Posterior vena cava (tissue), 2 donors: ENCODE data around the gene RNASE9. TPM values are rescaled to one million over a fixed set of nuclear protein-coding genes. Genes with fewer than 3 reads are reported as not detected.
"Not testable (repeated sequence)": the region's sequence is repeated elsewhere in the genome, so short reads cannot be mapped to it uniquely, and the experiment has no call there.

ENCODE experiments used
- DNase-seq: peaks from one replicate; pipeline ENCODE4 v3.0.0-alpha.2; 2020; ENCODE audit warnings: low spot score
- intact Hi-C, 2 donors: fragments of 100-400 bp; cut with DNase I; formaldehyde crosslinking; loops; one replicate each; pipeline versions ENCODE4 v1.14.1 to v1.14.2; 2022 to 2023
- long read RNA-seq, 2 donors: library from polyadenylated mRNA; unstranded; transcript quantifications; one replicate each; pipeline ENCODE4 v2.0.0, GENCODE V29; 2020 to 2021
- total RNA-seq, 2 donors: library from RNA; stranded (reverse); fragmentation: NEBNext Ultra II Directional; extraction: Animal tissue kit (Norgen Biotek cat#: 25700); gene quantifications; one replicate each; pipeline ENCODE4 v1.2.1, GENCODE V29; 2021
- donor health status: DM: yes; HTN: yes; CAD: no.
- donor health status: DM: yes; HTN: yes; CAD: no.

RNASE9 gene
- total RNA-seq: not detected
- long read RNA-seq, donor 1: 0 reads
- long read RNA-seq, donor 2: 0 reads

DNA sequence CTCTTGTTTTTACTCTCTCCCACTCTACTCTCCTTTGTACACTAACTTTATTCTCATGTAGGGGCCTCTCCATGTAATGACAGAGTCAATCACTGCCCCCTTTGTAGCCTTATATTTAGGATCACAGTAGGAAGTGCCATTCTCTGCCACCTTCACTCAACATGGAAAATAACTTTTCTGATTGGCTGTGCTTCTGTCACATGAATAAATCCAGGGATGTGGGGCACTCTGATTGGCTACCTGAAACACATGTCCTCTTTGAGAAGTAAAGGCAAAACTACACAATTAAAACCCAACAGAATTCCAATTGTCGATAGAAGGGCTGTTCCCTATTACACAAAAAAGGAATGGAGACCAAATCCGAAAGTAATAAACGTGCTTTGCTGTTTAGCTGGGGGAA lies at the start of gene RNASE9:
TSS of gene RNASE9 (minus strand) at position 87 of the 400 bp plus-strand sequence.
- DNase-seq: no peak
- intact Hi-C loops: no loop called here

DNA sequence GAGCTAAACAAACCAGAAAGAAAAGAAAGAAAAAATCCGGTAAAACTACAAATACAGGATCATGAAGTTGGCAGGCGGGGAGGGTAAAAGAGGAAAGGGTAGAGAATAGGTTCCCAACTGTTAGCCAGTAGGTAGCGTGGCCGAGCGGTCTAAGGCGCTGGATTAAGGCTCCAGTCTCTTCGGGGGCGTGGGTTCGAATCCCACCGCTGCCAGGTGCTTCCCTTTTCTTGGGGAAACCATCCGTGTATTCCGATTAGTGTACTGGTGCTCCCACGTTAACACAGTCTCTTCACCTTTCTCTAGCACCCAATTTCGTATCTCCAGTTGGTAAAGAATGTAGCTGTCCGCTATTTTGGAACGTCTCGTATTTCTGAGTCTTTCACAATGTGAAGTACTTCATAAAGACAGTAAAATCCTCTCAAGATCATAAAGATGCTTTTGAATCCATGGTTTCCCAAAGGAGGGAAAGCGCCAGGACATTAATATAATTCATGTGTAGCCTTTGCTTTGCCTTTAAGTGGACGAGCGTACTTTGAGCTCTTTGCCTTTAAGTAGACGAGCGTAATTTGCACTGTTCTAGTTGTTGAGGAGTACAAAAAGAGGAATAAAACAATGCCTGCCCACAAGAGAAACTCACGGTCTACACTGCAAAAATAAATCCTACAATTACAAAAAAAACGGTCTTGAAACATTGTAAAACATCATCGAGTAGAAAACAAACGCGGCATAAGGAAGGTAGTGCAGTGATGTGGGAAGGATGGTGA lies 49.3 kb upstream of the RNASE9 start:
- intact Hi-C loops: loop anchor here (5.0 to 10.0 kb wide), 4 partner anchors 72 to 198 kb away; partner anchors contain the start of genes ANG (in 1 of the 2), PIP4P1 (in 1 of the 2), PNP (in 1 of the 2) and RNASE4 (in 1 of the 2)
- DNase-seq: peak; percentile 90

DNA sequence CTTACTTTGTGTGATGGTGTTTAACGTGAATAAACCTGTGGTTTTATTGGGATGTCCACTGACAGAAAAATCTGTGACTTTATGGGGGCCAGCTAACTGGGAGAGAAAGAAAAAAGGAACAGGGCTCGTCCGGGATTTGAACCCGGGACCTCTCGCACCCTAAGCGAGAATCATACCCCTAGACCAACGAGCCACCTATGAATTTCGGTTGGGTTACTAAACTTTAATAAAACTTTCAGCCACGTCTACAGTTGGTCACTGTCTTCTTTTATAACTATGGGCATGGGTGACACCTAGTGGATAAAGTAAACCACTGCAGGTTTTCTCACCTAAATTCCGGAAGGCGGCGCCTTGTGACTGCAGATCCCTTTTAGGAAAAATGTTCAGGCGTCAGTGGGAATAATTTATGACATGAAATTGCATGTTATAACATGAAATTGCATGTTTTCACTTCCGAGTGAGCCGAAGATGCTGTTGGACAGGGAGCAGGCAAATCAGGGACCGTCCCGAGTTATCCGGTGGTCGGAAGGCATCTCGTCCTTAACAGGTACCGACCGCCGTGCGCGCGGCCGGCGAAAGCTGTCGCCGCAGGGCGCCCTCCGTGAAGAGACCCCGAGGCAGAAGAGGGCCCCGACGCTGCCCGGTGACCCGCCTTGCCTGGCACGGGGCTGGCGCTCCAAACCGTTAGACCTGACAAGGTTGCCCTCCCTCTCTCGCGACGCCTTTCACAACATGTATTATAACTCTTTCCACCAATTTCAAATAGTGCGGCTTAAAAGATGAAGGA lies 48.6 kb upstream of the RNASE9 start:
- DNase-seq: peak; percentile 85
- intact Hi-C loops: loop anchor here (5.0 to 10.0 kb wide), 7 partner anchors 73 to 285 kb away; partner anchors contain the start of genes ANG (in 1 of the 2), CCNB1IP1 (in 1 of the 2), PIP4P1 (in 1 of the 2) and PNP (in 1 of the 2)

DNA sequence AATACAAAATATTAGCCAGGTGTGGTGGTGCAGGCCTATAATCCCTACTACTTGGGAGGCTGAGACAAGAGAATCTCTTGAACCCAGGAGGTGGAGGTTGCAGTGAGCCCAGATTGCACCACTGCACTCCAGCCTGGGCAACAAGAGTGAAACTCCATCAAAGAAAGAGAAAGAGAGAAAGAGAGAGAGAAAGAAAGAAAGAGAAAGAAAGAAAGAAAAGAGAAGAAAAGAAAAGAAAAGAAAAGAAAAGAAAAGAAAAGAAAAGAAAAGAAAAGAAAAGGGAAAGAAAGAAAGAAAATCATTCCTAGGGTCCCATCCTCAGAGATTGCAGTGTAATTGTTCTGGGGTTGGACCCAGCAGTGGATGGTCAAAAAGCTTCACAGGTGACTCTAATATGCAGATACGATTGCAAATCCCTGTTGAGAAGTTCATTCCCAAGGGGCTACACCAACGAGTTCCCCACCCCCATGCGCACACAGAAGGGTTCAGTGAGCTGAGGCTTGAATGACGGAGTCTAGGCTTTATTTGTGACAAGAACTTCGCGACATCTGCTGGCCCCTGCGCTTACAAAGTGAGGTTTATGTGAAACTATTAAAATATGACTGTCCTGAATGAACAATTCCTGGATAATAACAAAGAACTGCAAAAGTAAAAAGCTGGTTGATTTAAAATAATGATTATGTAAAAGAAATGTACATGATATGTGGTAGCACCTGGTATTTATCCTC lies 47.7 kb upstream of the RNASE9 start:
- no peak for DNase-seq
- intact Hi-C loops: loop anchor here (10.0 kb wide), 3 partner anchors 74 to 284 kb away; partner anchors contain the start of gene CCNB1IP1 (in 1 of the 2)

DNA sequence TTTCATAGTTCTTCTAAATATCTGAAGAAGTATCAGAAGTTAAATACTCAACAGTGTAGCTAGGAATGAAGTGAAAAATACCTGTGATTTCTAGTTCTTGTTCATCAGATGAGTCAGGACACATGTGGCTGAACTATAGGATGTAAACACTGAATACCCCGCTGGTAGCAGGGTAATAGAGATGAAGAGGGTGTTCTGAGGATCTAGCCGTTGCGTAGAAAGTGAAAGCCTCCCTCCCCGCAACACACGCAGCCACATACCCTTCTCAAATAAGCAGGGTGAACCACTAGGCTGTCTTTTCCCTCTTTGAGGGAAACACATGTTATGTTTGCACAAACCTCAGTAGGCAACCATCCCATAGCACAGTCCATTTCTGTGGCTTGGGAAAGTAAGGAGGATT lies 46.8 kb upstream of the RNASE9 start:
- intact Hi-C loops: loop anchor here (10.0 kb wide), 3 partner anchors 73 to 283 kb away; partner anchors contain the start of gene CCNB1IP1 (in 1 of the 2)
- DNase-seq: no peak

DNA sequence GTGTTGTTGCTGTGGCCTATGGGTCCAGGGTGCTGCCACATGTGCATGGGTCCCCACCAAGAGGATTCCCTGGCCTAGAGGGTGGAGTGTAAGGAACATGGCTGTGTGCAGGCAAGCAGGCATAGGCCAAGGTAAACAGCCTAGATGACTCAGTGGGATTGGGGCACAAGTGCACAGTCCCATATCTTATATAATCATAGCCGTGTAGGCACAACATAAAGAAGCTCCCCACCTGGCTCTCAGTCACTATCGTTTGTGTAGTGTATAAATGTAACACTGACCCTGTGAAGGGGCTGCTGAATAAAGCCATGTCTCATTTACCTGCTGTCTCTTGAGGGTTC lies 46.0 kb upstream of the RNASE9 start:
- DNase-seq: no peak
- intact Hi-C loops: loop anchor here (10.0 kb wide), 3 partner anchors 72 to 282 kb away; partner anchors contain the start of gene CCNB1IP1 (in 1 of the 2)

DNA sequence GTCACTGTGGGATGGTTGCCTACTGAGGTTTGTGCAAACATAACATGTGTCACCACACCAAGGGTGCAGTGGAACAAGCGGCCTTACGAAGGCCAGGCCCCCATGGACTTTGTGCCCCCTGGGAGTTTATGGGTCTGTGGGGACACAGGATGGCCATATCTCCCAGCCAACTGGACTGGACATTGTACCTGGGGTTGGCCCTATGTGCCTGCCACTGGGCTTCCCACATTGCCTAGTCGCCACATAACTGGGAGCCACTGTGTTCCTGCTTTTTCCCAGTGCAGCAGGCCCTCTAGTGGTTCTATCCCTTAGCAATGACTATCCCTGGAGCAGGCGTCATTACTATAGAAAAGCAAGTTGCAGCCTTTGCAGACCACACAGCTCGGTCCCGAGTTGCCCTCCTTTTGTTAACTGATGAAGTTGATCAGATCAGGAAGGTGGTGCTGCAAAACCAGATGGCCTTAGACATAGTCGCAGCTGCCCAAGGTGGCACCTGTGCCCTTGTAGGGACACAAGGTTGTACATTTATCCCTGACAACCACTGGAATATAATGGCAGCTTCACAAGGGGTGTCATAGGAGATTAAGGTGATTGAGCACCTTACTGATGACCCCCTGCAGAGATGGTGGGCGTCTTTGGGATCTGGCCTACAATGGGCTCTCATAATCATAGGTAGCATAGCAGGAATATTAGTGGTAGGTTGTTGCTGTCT lies 45.5 kb upstream of the RNASE9 start:
- no peak for DNase-seq
- intact Hi-C loops: loop anchor here (10.0 kb wide), 3 partner anchors 72 to 282 kb away; partner anchors contain the start of gene CCNB1IP1 (in 1 of the 2)

DNA sequence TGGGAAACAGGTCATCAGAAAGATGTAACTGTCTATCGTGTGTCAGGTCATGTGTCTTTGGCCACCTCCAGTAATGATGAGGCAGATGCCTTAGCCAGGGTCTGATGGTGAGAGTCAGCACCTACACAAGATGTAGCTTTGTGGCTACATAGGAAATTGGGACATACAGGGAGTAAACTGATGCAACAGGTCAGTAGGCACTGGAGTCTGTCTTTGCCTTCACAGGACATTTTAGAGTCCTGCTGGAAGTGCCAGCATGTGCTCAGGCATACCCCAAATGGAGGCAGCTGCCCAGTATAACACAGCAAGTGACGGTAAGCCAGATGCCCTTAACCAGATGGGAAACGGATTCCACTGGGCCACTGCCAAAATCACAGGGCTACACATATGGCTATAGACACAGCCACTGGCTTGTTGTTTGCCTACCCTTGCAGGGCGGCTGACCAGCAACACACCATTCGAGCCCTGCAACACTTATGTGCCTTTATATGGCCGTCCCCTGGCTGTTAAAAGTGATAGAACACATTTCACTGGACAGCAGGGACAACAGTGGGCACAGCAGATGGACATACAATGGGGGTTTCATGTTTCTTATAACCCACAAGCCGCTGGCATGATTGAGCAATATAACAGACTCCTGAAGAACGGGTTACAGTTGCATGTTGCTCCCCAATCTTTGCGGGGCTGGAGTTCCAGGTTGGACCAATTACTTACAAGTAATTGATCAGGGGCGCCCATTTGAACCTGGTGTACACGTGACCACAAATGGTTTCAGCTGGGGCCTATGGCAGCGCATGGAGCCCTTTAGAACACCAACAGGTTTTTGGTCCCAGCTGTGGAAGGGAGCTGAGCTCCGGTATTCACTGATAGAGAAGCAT lies 43.2 kb upstream of the RNASE9 start:
- no peak for DNase-seq
- intact Hi-C loops: loop anchor here (10.0 kb wide), 3 partner anchors 69 to 279 kb away; partner anchors contain the start of gene CCNB1IP1 (in 1 of the 2)

DNA sequence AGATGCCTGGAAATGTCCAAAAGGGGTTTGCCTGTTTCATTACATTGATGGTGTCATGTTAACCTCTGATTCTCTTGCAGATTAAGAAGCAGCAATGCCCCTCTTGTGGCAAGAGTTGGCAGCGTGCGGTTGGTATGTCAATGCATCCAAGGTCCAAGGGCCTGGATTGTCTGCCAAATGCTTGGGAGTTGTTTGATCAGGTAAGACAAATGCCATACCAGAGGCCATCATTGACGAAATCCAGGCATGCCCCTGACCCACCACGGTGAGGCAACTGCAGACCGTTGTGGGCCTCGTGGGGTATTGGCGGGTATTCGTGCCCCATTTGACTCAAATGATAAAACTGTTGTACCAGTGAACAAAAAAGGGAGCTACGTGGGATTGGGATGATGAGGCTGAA lies 41.7 kb upstream of the RNASE9 start:
- no peak for DNase-seq
- intact Hi-C loops: loop anchor here (10.0 kb wide), 3 partner anchors 68 to 278 kb away; partner anchors contain the start of gene CCNB1IP1 (in 1 of the 2)

DNA sequence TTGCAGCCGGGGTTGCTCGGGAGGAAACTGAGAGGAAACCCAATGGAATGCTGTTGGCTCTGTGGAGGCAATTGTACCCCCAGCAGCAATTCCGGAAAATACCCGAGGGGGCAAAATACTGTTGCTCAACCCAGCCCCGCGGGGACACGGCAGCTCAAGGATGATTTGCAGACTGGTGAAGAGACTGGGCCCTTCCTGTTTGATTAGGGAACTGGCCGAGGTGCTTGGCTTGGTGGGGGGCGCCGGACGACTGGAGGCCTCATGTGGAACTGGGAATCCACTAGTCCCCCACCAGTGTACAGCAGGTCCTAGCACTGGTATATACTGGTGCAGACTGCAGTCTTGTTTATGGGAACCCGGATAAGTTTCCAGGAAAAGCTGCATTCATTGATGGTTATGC lies 40.7 kb upstream of the RNASE9 start:
- intact Hi-C loops: loop anchor here (10.0 kb wide), 3 partner anchors 67 to 277 kb away; partner anchors contain the start of gene CCNB1IP1 (in 1 of the 2)
- DNase-seq: no peak

DNA sequence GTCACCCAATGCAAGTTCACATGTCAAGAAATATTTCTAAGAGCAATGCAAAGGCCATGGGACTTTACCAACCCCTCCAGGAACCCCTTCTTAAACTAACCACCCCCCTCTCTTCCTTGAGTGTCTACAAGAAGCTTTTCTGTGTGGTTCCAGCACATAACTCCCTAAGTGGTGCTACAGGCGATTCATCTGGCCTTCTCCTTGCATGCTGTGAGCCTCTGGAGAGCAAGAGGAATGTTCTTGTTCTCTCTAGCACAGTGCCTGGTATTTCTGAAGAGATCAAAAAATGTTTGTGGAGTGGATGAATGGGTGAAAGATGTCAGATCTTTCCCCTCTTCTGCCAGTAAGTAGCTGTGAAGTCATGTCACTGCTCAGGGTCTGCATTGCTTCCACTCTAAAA lies 36.3 kb upstream of the RNASE9 start:
- DNase-seq: no peak

DNA sequence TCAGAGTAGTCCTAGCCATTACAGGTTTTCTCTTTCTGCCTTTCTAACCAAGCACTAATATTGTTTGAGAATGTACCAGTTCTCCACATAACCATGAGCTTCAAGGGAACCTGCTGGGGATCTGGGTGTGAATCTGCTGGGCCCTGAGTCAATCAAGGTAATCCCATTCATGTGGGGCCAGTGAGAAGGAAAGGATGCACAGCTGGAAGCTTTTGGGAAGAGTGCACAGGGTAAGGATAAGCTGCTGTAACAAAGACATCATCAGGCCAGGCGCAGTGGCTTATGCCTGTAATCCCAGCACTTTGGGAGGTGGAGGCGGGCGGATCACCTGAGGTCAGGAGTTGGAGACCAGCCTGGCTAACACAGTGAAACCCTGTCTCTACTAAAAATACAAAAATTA lies 34.9 kb upstream of the RNASE9 start:
- DNase-seq, intact Hi-C loops: not testable (repeated sequence)

More for the DNA sequence above, 36.3 kb upstream of the RNASE9 start:
- intact Hi-C loops: no loop called here

DNA sequence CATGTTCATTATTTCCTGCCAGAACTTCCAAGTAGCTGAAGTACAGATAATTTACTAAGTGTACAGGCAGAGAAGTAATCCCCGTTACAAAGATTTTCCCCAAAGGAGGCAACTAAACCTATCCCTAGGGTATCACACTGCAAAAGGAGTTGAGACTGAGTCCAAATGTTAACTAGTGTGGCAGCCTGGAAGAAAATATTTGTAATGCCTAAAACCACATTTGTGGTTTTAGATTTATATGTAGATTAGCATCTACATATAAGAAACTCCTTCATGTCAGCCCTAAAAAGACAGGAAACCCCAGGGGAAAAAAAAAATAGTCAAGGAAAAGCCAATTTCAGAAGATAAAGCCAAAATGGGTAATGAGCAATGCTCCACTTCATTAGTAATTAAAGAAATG lies 31.7 kb upstream of the RNASE9 start:
- intact Hi-C loops: no loop called here
- no peak for DNase-seq

DNA sequence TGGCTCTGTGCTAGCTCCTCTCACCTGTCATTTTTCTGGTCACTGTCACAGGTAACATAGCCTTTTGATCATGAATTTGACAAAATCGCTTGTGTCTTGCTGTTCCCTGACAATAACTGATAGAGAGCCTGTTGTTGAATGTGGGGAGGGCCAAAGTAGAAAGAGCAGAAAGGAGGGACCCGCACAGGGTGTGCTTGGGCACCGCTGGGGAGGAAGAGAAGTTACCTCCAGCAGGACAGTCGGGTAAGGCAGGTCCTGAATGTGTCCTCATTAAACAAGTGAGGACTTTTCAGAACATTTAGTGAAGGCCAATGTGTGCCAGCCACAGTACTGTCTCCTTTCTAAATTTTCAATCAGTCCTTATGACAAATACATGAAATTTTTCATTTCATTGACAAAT lies 30.4 kb upstream of the RNASE9 start, which contains the start of gene RNASE12:
TSS of gene RNASE12 (minus strand) at position 142 of the 400 bp plus-strand sequence. CDS start 653 bp downstream, outside the sequence.
- DNase-seq: no peak
- intact Hi-C loops: no loop called here

DNA sequence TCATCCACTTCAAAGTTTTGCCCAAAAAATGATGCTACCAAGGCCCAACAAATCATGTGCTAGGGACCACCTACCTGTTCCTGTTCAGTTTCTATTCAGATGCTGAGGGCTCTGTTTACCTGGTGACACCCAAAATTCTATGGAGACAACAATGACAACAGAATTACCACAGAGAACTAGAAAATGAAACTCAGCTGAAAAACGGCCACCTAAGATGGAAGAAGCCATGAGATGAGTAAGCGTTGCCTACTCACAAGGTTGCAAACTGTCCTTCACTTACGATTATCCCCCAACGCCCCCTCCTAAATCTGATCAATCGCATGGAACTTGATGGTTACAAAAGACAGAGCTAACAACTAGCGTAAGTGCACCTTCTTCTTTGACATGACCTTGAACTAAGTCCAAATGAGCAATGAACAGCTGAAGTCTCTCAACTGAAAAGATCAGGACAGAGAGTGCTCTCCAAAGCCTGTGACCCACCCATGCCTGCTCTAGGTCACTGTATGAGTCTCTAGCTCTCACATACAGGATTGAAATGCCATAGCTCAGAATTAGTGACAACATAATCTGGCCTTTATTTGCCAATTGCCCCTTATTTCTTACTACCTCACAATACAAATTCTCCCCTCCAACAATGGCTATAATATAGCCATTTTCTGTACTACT lies 26.8 kb upstream of the RNASE9 start, which contains the start of gene RNASE11:
TSS of gene RNASE11 (minus strand) at position 513 of the 666 bp plus-strand sequence.
- intact Hi-C loops: no loop called here
- DNase-seq: no peak

DNA sequence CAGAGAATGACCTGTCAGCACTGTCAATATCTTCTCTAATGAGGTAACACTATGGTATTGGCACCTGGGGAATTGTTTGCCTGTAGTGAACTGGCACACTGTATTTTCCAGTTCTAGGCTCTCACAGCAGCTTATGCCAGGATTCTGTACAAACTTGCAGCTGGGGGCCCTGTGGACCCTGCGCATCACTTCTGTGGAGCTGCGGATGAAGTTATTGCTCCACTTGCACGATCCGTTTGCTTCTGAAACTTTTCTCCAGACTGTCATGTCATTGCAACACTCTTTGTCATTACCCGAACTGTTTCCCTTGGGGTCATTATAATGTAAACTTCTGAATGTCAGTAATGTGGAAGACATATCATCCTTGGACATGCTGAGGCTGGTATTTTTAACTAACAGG lies 23.1 kb upstream of the RNASE9 start:
- intact Hi-C loops: no loop called here
- no peak for DNase-seq

DNA sequence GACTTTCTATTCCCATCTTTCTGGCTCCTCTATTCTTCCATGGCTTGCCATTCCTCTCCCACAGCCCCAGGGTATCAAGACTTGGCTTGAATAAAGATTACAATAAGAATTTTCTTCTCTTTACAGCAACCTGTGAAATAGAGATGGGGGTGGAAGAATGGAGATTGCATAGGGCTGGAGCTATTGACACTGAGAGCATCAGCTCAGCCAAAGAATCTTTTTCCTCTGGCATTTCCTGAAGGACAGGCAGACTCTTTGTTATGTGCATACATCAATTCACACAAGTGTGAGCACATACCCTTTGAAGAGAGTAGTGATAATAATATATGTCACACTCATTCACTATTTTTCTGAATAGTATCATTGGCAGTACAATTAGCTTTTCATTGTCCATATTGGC lies 22.3 kb upstream of the RNASE9 start:
- no peak for DNase-seq
- intact Hi-C loops: no loop called here
